Right lung (tissue), 5 donors: Measurements from ENCODE around the gene ALDOB. TPM values are rescaled to one million over a fixed set of nuclear protein-coding genes. Genes with fewer than 3 reads are reported as not detected.
"Not testable (repeated sequence)": the region's sequence is repeated elsewhere in the genome, so short reads cannot be mapped to it uniquely, and the experiment has no call there.

Experiments used
- DNase-seq, 2 donors: peaks; one replicate each; pipeline ENCODE4 v3.0.0-alpha.2; 2013
- polyA plus RNA-seq, 5 donors: library from polyadenylated mRNA; unstranded; fragments of 120-200 nt; gene quantifications; one replicate each; pipeline versions ENCODE4 v1.2.1 to v1.2.3, GENCODE V29; 2013; ENCODE audit warnings: inconsistent platforms in 1 of 5, low replicate concordance in 1 of 5; ENCODE audit not compliant: insufficient read length in 5 of 5, insufficient read depth in 1 of 5

The ALDOB gene
- polyA plus RNA-seq, 5 donors, result 0.50 to 8.6 (median 0.96) TPM

- DNase-seq, result no peak
Measured at GRCh38 chr9:101387871-101388506, 47.6 kb downstream of the ALDOB start.

- not testable (repeated sequence) for DNase-seq
Measured at GRCh38 chr9:101384873-101385536, 50.6 kb downstream of the ALDOB start, which contains the start of gene BAAT. TSS of gene BAAT (minus strand) at chr9:101385006. CDS start at chr9:101371404, 13,602 bp downstream.

GRCh38 chr9:101383361-101383760 lies 52.2 kb downstream of the ALDOB start:
- no peak for DNase-seq

- no peak for DNase-seq
Measured at GRCh38 chr9:101381833-101382342, 53.7 kb downstream of the ALDOB start.

GRCh38 chr9:101381118-101381517 lies 54.5 kb downstream of the ALDOB start:
- DNase-seq, result no peak

- no peak for DNase-seq
Measured at GRCh38 chr9:101380295-101380694, 55.3 kb downstream of the ALDOB start.

GRCh38 chr9:101376111-101376848 lies 59.3 kb downstream of the ALDOB start:
- DNase-seq, result no peak

- DNase-seq, result no peak
Measured at GRCh38 chr9:101375546-101375945, 60.0 kb downstream of the ALDOB start.

- DNase-seq, result no peak
Measured at GRCh38 chr9:101372327-101373118, 63.1 kb downstream of the ALDOB start.

GRCh38 chr9:101371813-101372212 lies 63.8 kb downstream of the ALDOB start:
- no peak for DNase-seq

Other genes starting within 250 kb of the ALDOB start
- 1 to 10 TPM in 1 of 5 donors, under 1 TPM in 4; 0.39 to 1.2 (median 0.74) TPM for gene BAAT, start 50.8 kb downstream of the ALDOB start, polyA plus RNA-seq
- gene MRPL50, start 37.2 kb downstream of the ALDOB start, polyA plus RNA-seq, result 10 to 100 TPM; 20.1 to 28.3 (median 22.9) TPM
- 10 to 100 TPM; 30.4 to 50.9 (median 43.5) TPM for gene ZNF189, start 36.9 kb downstream of the ALDOB start, polyA plus RNA-seq
- 10 to 100 TPM; 41.5 to 61.8 (median 58.2) TPM for gene RNF20, start 98.1 kb upstream of the ALDOB start, polyA plus RNA-seq
- gene PPP3R2, start 159.2 kb upstream of the ALDOB start, polyA plus RNA-seq, result under 1 TPM in 1 of 5 donors, not detected in 4; 0.04 TPM